ENCODE data around the gene CHGA.

Gene CHGA

DNA sequence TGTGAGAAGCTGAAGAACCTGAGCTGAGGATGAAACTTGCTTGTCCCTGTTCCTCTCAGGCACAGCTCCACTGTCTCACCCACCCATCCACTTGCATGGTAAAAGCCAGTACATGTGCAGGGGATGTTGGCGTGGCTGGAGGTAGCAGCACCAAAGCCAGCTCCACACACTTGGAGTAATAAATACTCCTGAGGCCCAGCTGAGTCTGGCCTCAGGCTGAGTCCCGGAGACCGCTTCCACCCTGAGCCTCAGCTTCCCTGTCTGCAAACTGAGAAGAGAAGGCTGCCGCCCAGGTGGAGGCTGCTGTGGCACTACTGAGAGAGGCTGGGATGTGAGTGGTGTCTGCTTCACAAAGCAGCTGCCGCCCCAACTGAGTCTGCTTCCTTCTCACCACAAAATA is 19.2 kb downstream of the CHGA start:
- no peak overlapping the region for H3K4me3 ChIP-seq (ENCODE audit: low read depth, low read length)

DNA sequence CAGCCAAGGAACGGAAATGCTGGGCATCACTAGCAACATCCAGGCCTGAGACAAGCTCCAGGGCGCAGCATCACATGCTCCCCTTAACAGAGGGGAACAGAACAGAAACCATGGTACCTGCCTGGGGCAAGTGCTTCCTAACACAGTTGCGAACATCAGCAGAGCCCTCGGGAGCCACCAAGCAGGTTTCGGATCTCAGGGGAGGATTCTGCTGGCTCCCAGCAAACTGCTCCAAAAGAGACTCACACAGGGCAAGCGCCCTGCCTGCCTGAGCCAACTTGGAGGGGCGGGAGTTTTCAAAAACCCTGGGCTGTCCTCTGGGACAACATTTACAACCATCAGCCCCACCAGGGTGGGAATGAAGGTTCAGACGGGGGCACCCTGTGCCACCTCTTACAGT is 19.6 kb downstream of the CHGA start:
- H3K4me3 ChIP-seq (ENCODE audit: low read depth, low read length): no peak overlapping the region
- TF ChIP-seq POLR2A (IDR thresholded peaks at IDR 0.05; ENCODE audit: extremely low read depth, insufficient read length): no peak
- TF ChIP-seq, protein P1, sequence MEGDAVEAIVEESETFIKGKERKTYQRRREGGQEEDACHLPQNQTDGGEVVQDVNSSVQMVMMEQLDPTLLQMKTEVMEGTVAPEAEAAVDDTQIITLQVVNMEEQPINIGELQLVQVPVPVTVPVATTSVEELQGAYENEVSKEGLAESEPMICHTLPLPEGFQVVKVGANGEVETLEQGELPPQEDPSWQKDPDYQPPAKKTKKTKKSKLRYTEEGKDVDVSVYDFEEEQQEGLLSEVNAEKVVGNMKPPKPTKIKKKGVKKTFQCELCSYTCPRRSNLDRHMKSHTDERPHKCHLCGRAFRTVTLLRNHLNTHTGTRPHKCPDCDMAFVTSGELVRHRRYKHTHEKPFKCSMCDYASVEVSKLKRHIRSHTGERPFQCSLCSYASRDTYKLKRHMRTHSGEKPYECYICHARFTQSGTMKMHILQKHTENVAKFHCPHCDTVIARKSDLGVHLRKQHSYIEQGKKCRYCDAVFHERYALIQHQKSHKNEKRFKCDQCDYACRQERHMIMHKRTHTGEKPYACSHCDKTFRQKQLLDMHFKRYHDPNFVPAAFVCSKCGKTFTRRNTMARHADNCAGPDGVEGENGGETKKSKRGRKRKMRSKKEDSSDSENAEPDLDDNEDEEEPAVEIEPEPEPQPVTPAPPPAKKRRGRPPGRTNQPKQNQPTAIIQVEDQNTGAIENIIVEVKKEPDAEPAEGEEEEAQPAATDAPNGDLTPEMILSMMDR (IDR thresholded peaks at IDR 0.05; ENCODE audit: low read depth, low read length): no peak
- no peak for TF ChIP-seq MYC (IDR thresholded peaks at IDR 0.05; ENCODE audit: low read depth, low read length)
- TF ChIP-seq, protein P2, sequence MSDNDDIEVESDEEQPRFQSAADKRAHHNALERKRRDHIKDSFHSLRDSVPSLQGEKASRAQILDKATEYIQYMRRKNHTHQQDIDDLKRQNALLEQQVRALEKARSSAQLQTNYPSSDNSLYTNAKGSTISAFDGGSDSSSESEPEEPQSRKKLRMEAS (IDR thresholded peaks at IDR 0.05; ENCODE audit: low read depth, low read length): no peak
- no peak for DNase-seq (ENCODE audit: low read depth)

More for the DNA sequence above, 19.2 kb downstream of the CHGA start:
- TF ChIP-seq, protein P2 (IDR thresholded peaks at IDR 0.05; ENCODE audit: low read depth, low read length): no peak
- TF ChIP-seq POLR2A (IDR thresholded peaks at IDR 0.05; ENCODE audit: extremely low read depth, insufficient read length) (no peak), MYC (IDR thresholded peaks at IDR 0.05; ENCODE audit: low read depth, low read length) (no peak)
- TF ChIP-seq, protein P1 (IDR thresholded peaks at IDR 0.05; ENCODE audit: low read depth, low read length): no peak
- DNase-seq (ENCODE audit: low read depth): no peak

DNA sequence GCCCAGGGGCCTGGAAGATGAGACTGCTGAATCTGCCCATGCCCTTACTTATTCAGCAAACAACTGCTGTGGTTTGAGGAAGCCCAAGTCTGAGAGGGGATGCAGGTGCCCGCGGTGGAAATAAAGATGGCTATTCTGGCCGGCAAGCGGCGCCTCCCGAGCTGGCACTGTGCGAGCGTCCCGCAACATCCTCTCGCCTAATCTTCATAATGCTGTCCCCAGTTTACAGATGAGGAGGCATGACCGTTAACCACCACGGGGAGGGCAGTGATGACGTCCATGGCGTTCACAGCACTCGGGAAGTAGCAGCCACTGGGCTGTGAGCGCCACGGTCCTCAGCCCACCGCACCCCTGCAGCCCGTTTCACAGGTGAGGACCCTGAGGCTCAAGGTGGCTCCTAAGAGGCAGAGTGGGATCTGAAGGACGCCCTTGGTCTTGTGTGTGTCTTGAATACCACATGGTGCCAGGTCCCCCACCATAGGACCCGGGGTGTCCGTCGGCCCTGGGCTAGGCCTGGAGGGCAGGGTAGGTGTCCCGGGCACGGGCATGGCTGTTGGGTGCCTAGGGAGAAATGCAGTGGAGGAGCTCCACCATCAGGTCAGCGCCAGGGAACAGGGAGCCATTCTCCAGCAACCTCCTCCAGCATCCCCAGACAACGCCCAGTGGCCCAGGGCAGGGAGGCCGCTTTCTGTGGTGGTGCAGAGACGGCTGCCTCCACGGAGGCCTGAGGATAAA is 20.2 kb downstream of the CHGA start:
- DNase-seq (ENCODE audit: low read depth): no peak
- no peak overlapping the region for H3K4me3 ChIP-seq (ENCODE audit: low read depth, low read length)
- TF ChIP-seq, protein P1 (IDR thresholded peaks at IDR 0.05; ENCODE audit: low read depth, low read length): no peak
- TF ChIP-seq MYC (IDR thresholded peaks at IDR 0.05; ENCODE audit: low read depth, low read length) (no peak), POLR2A (IDR thresholded peaks at IDR 0.05; ENCODE audit: extremely low read depth, insufficient read length) (no peak)
- TF ChIP-seq, protein P2 (IDR thresholded peaks at IDR 0.05; ENCODE audit: low read depth, low read length): no peak

DNA sequence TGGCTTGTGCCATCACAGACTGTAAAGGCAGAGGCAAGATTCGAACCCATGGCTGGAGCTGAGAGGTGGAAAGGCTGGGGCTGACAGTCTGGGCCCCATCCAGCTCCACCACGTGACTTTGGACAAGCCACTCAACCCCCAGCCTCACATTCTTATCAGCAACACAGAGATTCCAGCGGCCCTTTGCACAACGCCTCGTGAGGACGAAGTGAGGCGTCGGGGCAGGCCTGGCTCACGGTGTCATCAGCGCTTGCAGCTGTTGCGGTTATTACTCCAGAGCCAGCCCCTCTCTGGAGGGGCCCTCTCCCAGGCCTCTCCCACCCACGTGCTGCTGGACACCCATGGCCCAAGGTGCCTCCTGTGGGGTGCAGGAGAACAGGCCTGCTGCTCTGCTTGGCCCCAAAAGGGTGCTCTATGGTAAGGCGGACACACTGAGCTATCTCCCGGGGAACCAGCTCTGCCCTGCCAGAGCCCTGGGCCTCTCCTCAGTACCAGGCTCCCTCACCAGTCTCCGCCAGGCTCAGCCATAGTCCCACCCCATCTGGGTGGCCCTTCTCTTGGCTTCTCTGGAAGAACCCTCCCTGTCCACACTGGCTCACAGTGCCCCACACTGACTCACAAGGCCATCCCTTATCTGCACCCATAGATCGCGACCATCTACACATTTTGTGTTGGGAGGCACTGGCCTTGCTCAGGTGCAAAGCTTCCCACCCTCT is 21.1 kb downstream of the CHGA start:
- no peak overlapping the region for H3K4me3 ChIP-seq (ENCODE audit: low read depth, low read length)
- no peak for TF ChIP-seq POLR2A (IDR thresholded peaks at IDR 0.05; ENCODE audit: extremely low read depth, insufficient read length)
- no peak for TF ChIP-seq MYC (IDR thresholded peaks at IDR 0.05; ENCODE audit: low read depth, low read length)
- TF ChIP-seq, protein P2 (IDR thresholded peaks at IDR 0.05; ENCODE audit: low read depth, low read length): no peak
- TF ChIP-seq, protein P1 (IDR thresholded peaks at IDR 0.05; ENCODE audit: low read depth, low read length): no peak
- DNase-seq (ENCODE audit: low read depth): no peak

DNA sequence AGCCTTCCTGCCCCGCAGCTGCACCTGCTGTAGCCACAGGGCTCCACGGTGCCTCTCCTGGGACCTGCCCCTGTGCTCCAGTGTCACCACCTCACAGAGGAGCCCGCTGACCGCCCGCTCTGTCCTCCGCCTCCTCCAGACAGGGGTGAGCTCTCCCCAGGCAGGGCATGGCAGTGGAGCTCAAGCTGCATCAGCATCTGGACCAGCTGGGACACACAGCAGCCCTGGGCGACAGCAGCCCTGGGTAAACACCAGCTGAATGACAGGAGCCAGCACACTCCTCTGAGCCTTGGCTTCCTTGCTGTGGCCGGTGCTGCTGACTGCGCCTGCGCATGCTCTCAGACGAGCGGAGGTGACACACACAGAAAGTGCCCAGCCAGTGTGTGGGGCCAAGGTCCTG is 22.0 kb downstream of the CHGA start:
- TF ChIP-seq MYC (IDR thresholded peaks at IDR 0.05; ENCODE audit: low read depth, low read length) (no peak), POLR2A (IDR thresholded peaks at IDR 0.05; ENCODE audit: extremely low read depth, insufficient read length) (no peak)
- TF ChIP-seq, protein P2 (IDR thresholded peaks at IDR 0.05; ENCODE audit: low read depth, low read length): no peak
- TF ChIP-seq, protein P1 (IDR thresholded peaks at IDR 0.05; ENCODE audit: low read depth, low read length): no peak
- no peak overlapping the region for H3K4me3 ChIP-seq (ENCODE audit: low read depth, low read length)
- no peak for DNase-seq (ENCODE audit: low read depth)
